ENCODE measurements around the gene PHF14.

DNA sequence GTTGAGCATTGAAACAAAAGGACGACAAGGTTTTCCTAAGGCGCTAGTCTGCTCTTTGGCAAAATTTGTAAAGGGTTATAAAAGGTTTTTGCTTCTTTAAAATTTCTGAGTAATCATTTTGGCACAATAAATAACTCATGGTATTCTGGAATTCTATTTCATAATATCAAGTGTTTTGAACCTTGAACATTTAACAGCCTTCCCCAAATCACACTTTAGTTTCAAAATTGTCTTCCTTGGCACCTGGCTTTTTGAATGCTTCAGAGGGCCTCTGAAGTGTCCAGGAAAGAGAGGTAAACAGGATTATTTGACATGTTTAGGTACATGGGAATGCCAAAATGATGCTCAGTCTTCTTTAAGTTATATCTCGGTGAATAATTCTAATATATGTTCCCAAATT lies 220.8 kb downstream of the PHF14 start:
- TF ChIP-seq GATA2 (IDR thresholded peaks at IDR 0.05; ENCODE audit: low read depth, low read length) (no peak), GATA3 (IDR thresholded peaks at IDR 0.05; ENCODE audit: low read depth, low read length) (no peak)
